ENCODE results near the gene SMG5.

Gene SMG5

GRCh38 chr1:156289857-156290256 lies 7.2 kb upstream of the SMG5 start:
- DNase-seq (ENCODE audit: low spot score), result no peak
- no peak for TF ChIP-seq CTCF (IDR thresholded peaks at IDR 0.05; ENCODE audit: extremely low read depth, missing control alignments)

GRCh38 chr1:156286061-156286460 lies 3.4 kb upstream of the SMG5 start:
- no peak for TF ChIP-seq CTCF (IDR thresholded peaks at IDR 0.05; ENCODE audit: extremely low read depth, missing control alignments)
- DNase-seq (ENCODE audit: low spot score), result no peak

GRCh38 chr1:156285437-156285836 lies 2.8 kb upstream of the SMG5 start:
- no peak for DNase-seq (ENCODE audit: low spot score)
- TF ChIP-seq CTCF (IDR thresholded peaks at IDR 0.05; ENCODE audit: extremely low read depth, missing control alignments), result no peak

GRCh38 chr1:156284757-156285156 lies 2.1 kb upstream of the SMG5 start:
- TF ChIP-seq CTCF (IDR thresholded peaks at IDR 0.05; ENCODE audit: extremely low read depth, missing control alignments), result no peak
- DNase-seq (ENCODE audit: low spot score), result no peak

- no peak for DNase-seq (ENCODE audit: low spot score)
- no peak for TF ChIP-seq CTCF (IDR thresholded peaks at IDR 0.05; ENCODE audit: extremely low read depth, missing control alignments)
Observed at GRCh38 chr1:156284112-156284511, 1.5 kb upstream of the SMG5 start, which contains the start of gene TMEM79. Gene TMEM79, plus strand, starts transcription at chr1:156284325. Its CDS starts 902 bp downstream, at chr1:156285227.

- DNase-seq (ENCODE audit: low spot score), result no peak
- TF ChIP-seq CTCF (IDR thresholded peaks at IDR 0.05; ENCODE audit: extremely low read depth, missing control alignments), result no peak
Observed at GRCh38 chr1:156283521-156283920, 896 bp upstream of the SMG5 start.

GRCh38 chr1:156281693-156282478 lies 739 bp downstream of the SMG5 start:
- DNase-seq (ENCODE audit: low spot score), result no peak
- no peak for TF ChIP-seq CTCF (IDR thresholded peaks at IDR 0.05; ENCODE audit: extremely low read depth, missing control alignments)

All from GM20000 (cell line).